ENCODE data around the gene TNPO3.
A peak's percentile ranks its signal among the peaks of the same experiment; 100 is the strongest.

Gene TNPO3

GRCh38 chr7:128904381-128905197, 150.3 kb downstream of the TNPO3 start:
- DNase-seq: peak; percentile 75

Data from CD4-positive, alpha-beta T cell treated with Interleukin-17A for 1 hour (primary cell).